Measurements from ENCODE around the gene FBXO38.
A peak's percentile ranks its signal among the peaks of the same experiment; 100 is the strongest.

FBXO38 gene

GRCh38 chr5:148438933-148439332 is 55.2 kb downstream of the FBXO38 start:
- DNase-seq (ENCODE audit: low read depth in 2 of 2) = no peak
- no peak for TF ChIP-seq CTCF (IDR thresholded peaks at IDR 0.05; ENCODE audit: low read depth, low read length)
- H3K4me3 ChIP-seq (replicated peaks in 1 of 2; ENCODE audit: low read depth in 2 of 2, low read length in 2 of 2) = no peak overlapping the region

DNA sequence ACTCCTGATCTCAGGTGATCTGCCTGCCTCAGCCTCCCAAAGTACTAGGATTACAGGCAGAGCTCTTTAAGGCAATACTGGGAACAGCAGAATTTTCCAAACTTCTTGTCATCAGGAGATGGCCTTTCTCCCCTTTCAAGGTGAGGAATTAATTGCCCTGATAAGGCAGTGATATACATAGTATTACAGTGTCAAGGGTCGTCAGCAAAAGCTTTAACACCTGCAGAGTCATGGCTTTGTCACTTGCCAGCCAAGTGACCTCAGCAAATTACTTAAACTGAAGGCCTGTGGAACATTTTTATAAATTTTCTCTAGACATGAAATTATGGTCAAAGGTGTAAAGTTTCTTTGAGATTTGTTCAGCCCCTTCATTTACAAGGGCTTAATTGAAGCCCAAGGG is 59.5 kb downstream of the FBXO38 start:
- no peak for TF ChIP-seq CTCF (IDR thresholded peaks at IDR 0.05; ENCODE audit: low read depth, low read length)
- no peak for DNase-seq (ENCODE audit: low read depth in 2 of 2)
- no peak overlapping the region for H3K4me3 ChIP-seq (replicated peaks in 1 of 2; ENCODE audit: low read depth in 2 of 2, low read length in 2 of 2)

DNA sequence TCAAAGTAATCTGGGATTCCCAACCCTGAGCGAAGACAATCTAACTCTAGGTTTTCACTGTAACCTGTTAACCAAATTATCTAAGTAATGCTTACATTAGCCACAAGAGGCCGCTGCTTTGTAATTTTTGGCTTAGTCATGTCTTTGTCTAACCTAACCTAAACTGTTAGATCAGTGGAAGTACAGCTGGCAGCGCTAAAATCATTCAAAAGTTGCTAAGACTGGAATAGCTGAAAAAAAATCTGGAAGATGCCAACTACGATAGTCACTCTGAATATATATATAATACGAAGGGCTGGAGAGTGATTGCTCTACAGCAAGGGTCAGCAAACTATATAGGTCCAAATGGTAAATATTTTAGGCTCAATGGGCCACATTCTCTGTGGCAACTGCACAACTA is 60.2 kb downstream of the FBXO38 start:
- DNase-seq (ENCODE audit: low read depth in 2 of 2) = peak; percentile 83 to 85
- TF ChIP-seq CTCF (IDR thresholded peaks at IDR 0.05; ENCODE audit: low read depth, low read length) = peak; percentile 48

GRCh38 chr5:148445578-148445977 is 61.8 kb downstream of the FBXO38 start:
- H3K4me3 ChIP-seq (replicated peaks in 1 of 2; ENCODE audit: low read depth in 2 of 2, low read length in 2 of 2) = no peak overlapping the region
- no peak for TF ChIP-seq CTCF (IDR thresholded peaks at IDR 0.05; ENCODE audit: low read depth, low read length)
- DNase-seq (ENCODE audit: low read depth in 2 of 2) = no peak

More for the DNA sequence above, 60.2 kb downstream of the FBXO38 start:
- H3K4me3 ChIP-seq (replicated peaks in 1 of 2; ENCODE audit: low read depth in 2 of 2, low read length in 2 of 2) = no peak overlapping the region

GRCh38 chr5:148446611-148447010 is 62.9 kb downstream of the FBXO38 start:
- H3K4me3 ChIP-seq (replicated peaks in 1 of 2; ENCODE audit: low read depth in 2 of 2, low read length in 2 of 2) = no peak overlapping the region
- DNase-seq (ENCODE audit: low read depth in 2 of 2) = no peak
- TF ChIP-seq CTCF (IDR thresholded peaks at IDR 0.05; ENCODE audit: low read depth, low read length) = no peak

DNA sequence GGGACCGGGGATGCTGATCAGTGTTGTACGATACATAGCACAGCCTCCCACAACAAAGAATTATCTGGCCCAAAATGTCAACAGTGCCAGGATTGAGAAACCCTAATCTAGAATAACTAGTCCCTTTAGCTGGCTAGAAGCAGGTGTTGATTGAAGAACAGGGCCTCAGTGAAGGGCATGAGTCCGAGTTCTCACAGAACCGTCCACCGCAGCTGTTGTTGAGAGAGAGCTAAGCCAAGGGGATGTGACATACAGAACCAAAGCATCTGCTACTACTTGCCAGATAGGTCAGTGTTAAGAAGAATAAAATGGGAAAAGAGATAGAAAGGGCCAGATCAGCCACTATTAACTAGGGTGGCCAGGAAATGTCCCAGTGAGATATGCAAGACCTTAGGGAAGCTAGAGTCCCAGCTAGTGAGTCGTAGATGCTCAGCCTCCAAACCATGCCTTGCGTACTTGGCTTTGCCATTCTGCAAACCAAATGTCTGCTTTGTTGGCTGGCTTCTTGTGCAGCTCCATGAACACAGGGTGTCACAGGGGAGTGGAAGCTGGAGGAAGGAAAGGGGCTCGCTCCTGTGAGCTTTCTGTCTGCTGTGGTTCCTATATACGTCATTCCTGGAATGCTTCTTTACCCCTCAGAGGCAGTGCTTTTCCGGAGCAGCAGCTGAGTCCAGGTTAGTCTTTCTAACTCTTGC is 68.9 kb downstream of the FBXO38 start:
- no peak for TF ChIP-seq CTCF (IDR thresholded peaks at IDR 0.05; ENCODE audit: low read depth, low read length)

DNA sequence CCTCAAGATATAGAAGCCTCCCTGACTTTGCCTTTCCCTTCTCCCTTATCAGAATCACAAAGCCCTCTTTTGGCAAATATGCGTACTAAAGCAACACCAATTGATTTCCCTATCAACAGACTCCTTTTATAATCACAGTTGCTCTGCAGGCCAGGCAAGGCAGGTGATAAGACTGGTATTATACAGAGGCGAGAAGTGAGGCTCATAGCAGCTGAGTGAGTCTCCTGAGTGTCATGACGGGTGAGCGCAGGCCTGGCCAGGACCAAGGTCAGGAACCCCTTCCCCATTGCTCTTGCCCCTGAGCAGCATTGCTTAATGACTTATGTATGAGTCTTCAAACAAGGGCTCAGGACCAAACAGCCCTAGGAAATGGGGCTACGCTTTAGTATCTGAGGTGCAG is 70.8 kb downstream of the FBXO38 start:
- DNase-seq (ENCODE audit: low read depth in 2 of 2) = no peak
- TF ChIP-seq CTCF (IDR thresholded peaks at IDR 0.05; ENCODE audit: low read depth, low read length) = no peak
- H3K4me3 ChIP-seq (replicated peaks in 1 of 2; ENCODE audit: low read depth in 2 of 2, low read length in 2 of 2) = no peak overlapping the region

More for the DNA sequence above, 68.9 kb downstream of the FBXO38 start:
- peak; percentile 8 to 27 for DNase-seq (ENCODE audit: low read depth in 2 of 2)
- H3K4me3 ChIP-seq (replicated peaks in 1 of 2; ENCODE audit: low read depth in 2 of 2, low read length in 2 of 2) = no peak overlapping the region

Measured in cardiac fibroblast (primary cell).